ENCODE results near the gene MOCS1. TPM values are rescaled to one million over a fixed set of nuclear protein-coding genes. Genes with fewer than 3 reads are reported as not detected.

The MOCS1 gene
- total RNA-seq, 1 donor from 2014 or later, result 20.1 TPM

DNA sequence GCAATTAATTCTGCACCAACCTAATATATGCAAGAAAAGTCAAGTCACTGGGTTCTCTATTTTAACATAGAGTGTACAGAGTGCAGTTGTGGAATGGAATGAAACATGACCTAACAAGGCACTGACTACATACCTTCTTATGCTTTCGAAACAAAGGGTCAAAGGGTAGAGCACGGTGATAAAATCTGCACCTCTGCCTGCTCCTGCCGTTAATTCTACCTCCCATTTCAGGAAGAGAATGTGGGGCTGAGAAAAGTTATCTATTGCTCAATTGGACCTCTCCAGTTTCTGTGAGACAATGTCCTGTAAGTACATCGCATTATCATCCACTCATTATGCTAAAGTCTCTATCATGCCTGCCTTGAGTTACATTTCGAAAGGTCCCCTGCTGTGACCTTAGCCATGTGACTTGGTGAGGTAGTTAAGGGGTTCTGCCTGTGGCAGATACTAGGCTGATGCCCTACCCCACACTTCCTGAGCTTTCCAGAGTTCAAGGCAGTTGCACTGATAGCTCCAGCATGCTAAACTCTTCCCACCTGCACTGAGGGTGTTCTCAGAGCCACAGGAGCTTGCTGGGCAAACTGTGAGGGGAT, 14.0 kb upstream of the MOCS1 start:
- no peak for DNase-seq (ENCODE audit: low spot score)

DNA sequence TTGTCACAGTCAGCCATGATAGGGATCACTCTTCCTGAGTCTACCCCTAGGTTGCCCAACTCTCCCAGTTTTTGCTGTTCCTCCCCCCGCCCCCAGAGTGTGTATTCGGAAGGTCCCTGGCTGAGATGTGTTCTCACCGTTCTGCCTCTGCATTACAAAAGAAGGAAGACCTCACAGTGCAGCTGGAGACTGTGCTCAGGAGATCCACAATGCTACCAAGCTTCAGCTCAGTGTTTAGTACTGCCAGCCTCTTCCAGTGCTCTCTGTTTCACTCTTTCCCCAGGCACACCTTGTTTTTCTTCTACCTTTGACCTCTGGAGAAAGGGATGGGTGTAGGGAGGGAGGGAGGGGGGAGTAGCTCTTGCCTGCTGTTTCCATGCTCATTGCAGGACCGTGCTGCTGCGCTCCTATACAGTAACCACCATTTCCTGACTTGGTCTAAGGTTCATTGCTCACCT, 13.4 kb upstream of the MOCS1 start:
- no peak for DNase-seq (ENCODE audit: low spot score)

DNA sequence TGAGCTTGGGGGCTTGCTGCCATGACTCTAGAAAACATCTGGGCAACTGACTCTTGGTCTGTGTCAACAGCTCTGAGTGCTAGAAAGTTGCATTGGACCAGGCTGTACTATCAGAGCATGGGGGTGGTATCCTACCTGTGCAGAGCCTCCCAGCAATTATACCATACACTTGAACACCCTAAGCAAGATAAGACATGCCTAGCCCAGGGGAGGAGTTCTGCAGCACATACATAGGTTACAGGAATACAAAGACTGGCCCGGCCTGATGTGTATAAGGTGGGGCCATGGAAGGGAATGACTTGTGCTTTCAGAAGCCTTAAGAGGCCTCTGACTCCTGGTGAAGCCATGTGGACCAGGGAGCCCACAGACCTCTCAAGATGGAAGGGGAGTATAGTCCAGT, 11.4 kb upstream of the MOCS1 start:
- no peak for DNase-seq (ENCODE audit: low spot score)

DNA sequence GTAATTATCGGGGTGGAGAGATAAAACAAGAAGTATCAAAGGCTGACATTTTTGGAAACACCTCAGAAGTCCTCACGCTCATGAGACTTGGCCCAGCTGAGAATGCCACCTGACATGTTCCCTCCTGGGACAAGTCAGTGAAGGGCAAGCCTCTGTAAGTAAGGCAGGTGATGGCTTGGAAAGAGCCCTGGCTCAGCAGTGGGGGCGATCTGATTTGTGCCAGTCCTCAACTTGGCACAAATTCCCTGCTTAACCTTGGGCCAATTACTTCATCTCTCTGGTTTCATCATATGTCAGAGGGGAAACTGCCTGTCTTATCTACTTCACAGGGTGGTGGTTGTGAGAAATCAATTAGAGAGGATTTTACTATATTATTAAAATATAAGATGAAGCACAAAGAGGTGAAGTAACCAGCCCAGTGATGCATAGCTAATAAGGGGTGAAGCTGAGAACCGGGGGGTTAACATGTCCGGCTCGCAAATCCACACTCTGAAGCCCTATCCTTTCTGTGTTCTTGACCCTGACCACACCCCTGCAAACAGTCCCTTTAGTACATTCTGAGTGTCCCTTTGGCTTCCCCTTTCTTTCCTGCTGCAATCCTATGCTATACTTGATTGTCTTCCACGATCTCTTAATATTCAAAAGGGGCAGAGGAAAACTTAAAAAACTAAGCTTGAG, 8.8 kb upstream of the MOCS1 start:
- no peak for DNase-seq (ENCODE audit: low spot score)

DNA sequence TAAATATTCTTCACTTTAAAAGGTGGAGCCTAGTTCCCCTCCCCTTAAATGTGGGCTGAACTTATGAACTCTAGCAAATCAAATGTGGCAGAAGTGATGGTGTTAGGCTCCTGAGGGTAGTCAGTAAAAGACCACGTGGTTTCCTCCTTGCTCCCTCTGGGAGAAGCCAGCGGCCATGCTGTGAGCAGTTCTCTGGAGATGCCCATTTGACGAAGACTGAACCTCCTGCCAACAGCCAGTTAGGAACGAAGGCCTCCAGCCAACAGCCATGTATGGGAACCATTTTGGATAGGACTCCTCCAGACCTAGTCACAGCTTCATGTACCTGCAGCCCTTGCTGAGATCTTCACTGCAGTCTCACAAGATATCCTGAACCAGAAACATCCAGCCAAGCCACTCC, 7.6 kb upstream of the MOCS1 start:
- no peak for DNase-seq (ENCODE audit: low spot score)

DNA sequence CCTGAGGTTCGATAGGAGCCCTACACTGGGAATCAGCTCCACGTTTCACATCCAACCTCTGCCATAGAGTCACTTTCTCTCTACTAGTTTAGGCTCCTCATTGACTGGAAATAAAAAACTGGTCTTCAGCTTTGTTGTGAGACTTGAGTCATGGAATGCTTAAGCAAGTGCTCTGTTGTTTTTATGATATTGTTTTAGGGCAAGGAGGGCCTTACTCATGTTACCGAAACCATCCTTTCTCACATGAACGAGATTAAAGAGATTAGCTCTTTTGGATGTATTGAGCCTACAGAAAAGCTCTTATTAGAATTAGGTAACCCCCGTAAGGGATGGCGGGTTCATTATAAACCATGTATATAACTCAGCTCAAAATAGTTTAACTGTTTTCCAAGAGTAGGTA, 6.9 kb upstream of the MOCS1 start:
- no peak for DNase-seq (ENCODE audit: low spot score)

DNA sequence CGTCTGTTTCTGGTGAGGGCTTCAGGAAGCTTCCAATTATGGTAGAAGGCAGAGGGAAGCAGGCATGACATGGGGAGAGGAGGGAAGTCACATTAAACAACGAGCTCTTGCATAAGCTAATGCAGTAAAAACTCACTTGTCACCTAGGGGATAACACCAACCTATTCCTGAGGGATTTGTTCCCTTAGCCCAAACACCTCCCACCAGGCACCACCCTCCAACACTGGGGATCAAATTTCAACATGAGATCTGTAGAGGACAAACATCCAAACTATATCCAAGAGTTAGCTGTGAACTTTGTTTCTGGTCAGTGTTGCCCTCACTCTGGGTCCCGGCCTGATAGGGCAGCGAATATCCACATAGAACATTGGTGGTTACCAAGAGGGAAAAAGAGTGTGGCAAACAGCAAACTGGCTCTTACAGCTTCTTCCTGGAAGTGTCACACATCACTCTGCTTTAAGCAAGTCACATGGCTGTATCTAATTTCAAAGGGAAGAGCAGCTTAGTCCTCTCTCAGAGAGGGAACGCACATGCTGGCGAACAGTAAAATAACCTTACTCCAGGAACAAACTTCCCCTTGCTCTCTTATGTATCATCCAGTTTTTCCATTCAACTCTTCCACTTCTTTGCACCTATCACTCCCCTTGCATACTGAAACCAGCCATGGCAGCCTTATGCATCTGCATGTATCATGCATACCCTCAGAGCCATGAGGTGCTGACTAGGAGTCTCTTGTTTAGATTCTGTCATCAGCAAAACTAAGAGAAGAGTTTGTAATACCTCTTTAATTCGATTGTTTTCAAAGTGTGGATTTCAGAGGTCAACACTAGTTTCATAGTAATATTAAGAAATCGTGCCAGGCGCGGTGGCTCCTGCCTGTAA, 4.8 kb upstream of the MOCS1 start:
- no peak for DNase-seq (ENCODE audit: low spot score)

DNA sequence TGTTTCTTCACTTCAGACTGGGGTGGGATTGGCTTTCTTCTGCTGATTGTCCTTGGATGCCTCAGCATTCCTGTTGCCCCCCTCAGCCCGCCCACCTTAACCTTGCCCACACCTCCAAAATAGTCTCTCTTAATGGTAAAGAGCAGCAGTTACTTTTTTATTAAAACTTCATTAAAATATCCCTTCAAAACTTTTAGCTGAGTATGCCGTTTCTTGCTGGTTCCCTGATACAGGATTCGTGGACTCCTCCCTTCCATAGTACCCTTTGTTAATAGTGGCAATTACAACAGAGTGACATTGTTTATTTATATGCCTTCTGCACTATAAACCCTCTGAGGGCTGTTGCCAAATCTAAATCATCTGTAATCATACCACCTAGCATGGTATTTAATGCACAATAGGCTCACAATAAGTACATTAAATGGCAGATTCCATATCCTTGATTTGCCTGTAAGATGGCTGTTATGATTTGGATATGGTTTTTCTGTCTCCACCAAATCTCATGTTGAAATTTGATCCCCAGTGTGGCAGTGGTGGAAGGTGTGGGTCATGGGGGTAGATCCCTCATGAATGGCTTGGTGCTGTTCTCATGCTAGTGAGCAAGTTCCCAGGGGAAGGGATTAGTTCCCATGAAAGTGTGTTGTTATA, 3.5 kb upstream of the MOCS1 start:
- DNase-seq (ENCODE audit: low spot score), result no peak

- no peak for DNase-seq (ENCODE audit: low spot score)
Measured at GRCh38 chr6:39936857-39937256, 2.6 kb upstream of the MOCS1 start.

DNA sequence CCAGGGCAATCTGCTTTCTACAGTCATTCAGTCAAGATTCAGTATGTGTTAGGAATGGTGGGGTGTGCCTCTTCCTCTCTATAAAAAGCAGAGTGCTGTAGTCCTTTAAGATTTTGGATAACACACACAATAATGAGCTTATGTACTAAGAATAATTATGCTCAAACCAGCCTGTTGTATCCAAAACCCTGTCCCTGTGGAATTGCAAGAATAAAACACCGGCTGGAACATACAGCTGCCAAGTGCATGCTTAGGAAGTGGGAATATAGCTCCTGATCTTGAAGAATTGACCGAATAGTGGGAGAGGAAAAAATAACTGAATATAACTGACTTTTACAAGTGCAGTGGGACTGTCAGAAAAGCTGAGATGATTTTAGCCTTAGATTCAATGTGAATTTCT, 979 bp upstream of the MOCS1 start:
- no peak for DNase-seq (ENCODE audit: low spot score)

- DNase-seq (ENCODE audit: low spot score), result no peak
Measured at GRCh38 chr6:39933669-39934130, 562 bp downstream of the MOCS1 start.

DNA sequence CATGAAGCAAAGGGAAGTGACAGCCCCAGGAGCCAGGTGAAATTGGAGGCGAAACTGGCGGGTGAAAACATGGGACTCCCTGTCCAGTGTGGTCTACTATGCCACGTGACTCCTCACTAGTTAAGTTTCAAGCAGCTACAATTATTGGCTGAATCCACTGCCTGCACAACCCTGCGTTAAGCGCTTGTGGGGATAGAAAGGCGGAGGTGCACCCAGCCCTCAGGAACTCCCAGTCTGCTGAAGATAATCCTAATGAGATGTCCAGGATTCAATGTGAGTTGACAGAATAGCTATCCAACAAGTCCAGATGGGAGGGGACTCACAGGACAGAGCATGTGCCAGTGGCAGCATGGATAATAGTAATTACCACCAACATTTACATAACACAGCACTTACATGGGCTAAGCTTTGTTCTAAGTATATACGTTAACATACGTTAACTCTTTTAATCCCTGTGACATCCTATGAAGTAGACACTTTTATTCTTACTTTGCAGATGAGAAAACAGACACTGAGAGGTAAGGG, 1.8 kb downstream of the MOCS1 start:
- DNase-seq (ENCODE audit: low spot score), result no peak

- no peak for DNase-seq (ENCODE audit: low spot score)
Measured at GRCh38 chr6:39931607-39932006, 2.7 kb downstream of the MOCS1 start.

- DNase-seq (ENCODE audit: low spot score), result no peak
Measured at GRCh38 chr6:39930540-39930939, 3.7 kb downstream of the MOCS1 start.

GRCh38 chr6:39929733-39930461, 4.4 kb downstream of the MOCS1 start:
- DNase-seq (ENCODE audit: low spot score), result no peak

DNA sequence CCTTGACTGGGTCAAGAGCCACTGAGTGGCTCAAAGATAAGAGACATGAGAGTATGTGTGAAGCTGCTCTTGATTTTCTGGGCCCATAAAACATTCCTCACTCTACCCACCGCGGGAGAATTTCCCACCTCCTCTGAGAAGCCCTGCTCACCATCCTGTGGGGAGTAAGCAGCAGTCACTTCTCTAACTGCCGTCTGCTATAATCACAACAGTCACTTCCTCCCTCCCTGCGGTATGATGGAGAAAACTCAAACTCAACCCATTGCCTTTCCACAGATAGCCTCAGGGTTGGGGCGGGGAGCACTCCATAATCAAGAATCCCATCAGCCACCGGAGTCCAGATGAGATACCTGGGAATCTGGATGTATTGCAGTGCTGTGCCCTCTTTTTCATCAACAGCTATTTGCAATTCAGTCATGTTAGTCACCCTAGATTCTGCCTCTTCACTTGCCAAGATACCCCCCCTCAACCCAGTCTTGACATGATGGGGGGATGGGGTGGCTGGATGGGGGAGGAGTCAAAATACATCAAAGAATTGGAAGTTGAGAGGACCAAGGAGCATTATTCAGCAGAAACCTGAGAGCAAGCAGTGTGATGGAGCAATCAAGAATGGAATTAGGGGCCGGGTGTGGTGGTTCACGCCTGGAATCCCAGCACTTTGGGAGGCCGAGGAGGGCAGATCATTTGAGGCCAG, 5.1 kb downstream of the MOCS1 start:
- no peak for DNase-seq (ENCODE audit: low spot score)

DNA sequence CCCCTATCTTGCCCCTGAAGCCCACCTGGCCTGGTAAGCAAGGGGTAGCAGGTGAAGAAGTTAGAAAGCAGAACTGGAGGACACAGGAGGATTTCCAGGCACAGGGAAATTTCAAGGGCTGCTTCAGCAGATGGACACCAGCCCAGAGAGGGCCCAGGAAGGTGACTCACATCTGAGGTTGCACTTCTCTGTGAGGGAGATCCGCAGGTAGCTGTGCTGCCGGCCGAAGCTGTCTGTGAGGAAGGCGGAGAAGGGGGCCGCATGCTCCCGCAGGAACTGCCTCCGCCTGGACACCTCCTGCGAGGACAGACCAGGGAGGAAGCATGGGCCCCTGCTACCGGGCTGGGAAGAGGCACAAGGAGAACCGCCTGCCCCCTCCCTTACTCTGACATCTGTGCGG, 7.1 kb downstream of the MOCS1 start:
- no peak for DNase-seq (ENCODE audit: low spot score)

- DNase-seq (ENCODE audit: low spot score), result no peak
Measured at GRCh38 chr6:39926668-39927067, 7.6 kb downstream of the MOCS1 start.

DNA sequence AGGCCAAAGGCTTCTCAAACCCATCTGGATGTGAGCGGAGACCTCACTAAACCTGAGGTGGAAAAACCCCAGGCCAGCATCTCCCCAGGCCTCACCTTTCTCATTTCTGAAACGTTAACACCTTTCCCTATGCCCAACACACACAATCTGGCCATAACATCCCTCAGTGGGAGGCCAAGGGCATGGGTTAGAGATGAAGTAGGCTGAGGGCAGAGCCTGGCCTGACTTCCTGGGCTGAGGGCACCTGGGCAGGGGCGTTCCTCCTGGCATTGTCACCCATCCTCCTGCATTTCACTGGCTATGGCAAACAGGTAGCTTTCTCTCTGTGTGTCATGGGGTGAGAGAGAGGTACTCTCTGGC, 8.4 kb downstream of the MOCS1 start:
- no peak for DNase-seq (ENCODE audit: low spot score)

DNA sequence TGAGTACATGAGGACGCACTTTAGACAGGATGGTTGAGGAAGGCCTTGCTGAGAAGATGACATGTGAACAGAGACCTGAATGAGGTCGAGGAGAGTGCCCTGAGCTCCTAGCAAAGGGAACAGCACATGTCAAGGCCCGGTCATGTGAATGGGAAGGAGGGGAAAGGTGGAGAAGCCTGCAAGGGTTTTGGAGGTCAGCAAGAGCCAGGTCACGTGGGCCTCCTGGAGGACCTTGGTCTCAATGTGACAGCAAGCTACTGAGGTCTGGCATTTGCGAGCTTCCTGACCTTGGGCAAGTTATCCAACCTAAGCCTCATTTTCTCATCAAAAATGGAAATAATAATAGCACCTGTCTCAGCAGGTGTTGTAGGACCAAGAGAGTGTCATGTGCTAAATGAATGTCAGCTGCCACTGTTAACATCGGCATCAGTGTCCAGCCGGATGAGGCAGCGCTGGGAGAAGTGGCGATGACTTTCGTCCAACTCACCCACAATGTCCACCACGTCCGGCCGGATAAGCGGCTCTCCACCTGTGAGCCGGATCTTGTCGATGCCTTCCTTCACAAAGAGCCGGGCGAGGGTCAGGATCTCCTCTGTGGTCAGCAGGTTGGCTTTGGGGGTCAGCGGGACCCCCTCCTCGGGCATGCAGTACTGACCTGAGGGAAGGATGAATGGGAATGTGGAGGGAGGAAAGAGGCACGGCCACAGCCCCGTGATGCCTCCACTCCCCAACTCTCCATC, 8.9 kb downstream of the MOCS1 start:
- no peak for DNase-seq (ENCODE audit: low spot score)
